Keratinocyte (primary cell): ENCODE data around the gene CIDEB. TPM values are rescaled to one million over a fixed set of nuclear protein-coding genes. Genes with fewer than 3 reads are reported as not detected.
A peak's percentile ranks its signal among the peaks of the same experiment; 100 is the strongest.

Experiments
- DNase-seq: peaks from one replicate; pipeline ENCODE4 v3.0.0-alpha.2; 2011; ENCODE audit warnings: low read depth, missing footprints, low spot score
- FAIRE-seq: peaks from 2 replicates; lab custom pipeline; 2011; peaks lifted over from hg19 to GRCh38; lab: Jason Lieb, UNC
- H2AFZ ChIP-seq: 2 replicates; pipeline ENCODE4 v1.6.0; 2012; ENCODE audit warnings: low read length, control low read depth, inconsistent platforms; ENCODE audit not compliant: control insufficient read depth
- H3K27ac ChIP-seq: 2 replicates; pipeline ENCODE4 v1.5.1; 2011; ENCODE audit warnings: low read length; ENCODE audit not compliant: control insufficient read depth, insufficient read depth
- H3K27me3 ChIP-seq: 3 replicates; pipeline ENCODE4 v1.6.0; 2011; ENCODE audit warnings: low read length; ENCODE audit not compliant: control insufficient read depth, insufficient read depth; ENCODE audit errors: extremely low read depth
- H3K36me3 ChIP-seq, 2 experiments: 2 replicates in 1 of 2; 3 replicates in 1 of 2; pipeline ENCODE4 v1.5.1; 2011; ENCODE audit warnings: low read length in 2 of 2, mild to moderate bottlenecking in 1 of 2; ENCODE audit not compliant: control insufficient read depth in 2 of 2, insufficient read depth in 2 of 2; ENCODE audit errors: extremely low read depth in 1 of 2
- H3K4me1 ChIP-seq: 3 replicates; pipeline ENCODE4 v1.5.1; 2011; ENCODE audit warnings: low read length; ENCODE audit not compliant: control insufficient read depth, insufficient read depth; ENCODE audit errors: extremely low read depth
- H3K4me2 ChIP-seq: 3 replicates; pipeline ENCODE4 v1.6.0; 2011; ENCODE audit warnings: low read depth, low read length; ENCODE audit not compliant: control insufficient read depth, insufficient read depth; ENCODE audit errors: extremely low read depth
- H3K4me3 ChIP-seq, 3 experiments: fragments of 200-600 bp in 1 of 3; sonication (generic) in 1 of 3; 2 replicates in 2 of 3; 3 replicates in 1 of 3; pipeline ENCODE4 v1.5.1; 2011 to 2016; ENCODE audit warnings: low read length in 3 of 3, mild to moderate bottlenecking in 3 of 3, control low read depth in 2 of 3, inconsistent platforms in 1 of 3, low read depth in 1 of 3, mixed read lengths in 1 of 3, mixed run types in 1 of 3, moderate library complexity in 1 of 3; ENCODE audit not compliant: control insufficient read depth in 2 of 3, insufficient read depth in 2 of 3; ENCODE audit errors: extremely low read depth in 1 of 3
- H3K79me2 ChIP-seq: 2 replicates; pipeline ENCODE4 v1.6.0; 2012; ENCODE audit warnings: low read length; ENCODE audit not compliant: control insufficient read depth, insufficient read depth
- H3K9ac ChIP-seq: 3 replicates; pipeline ENCODE4 v1.6.0; 2011; ENCODE audit warnings: low read length; ENCODE audit not compliant: control insufficient read depth, insufficient read depth; ENCODE audit errors: extremely low read depth
- H3K9me1 ChIP-seq: 3 replicates; pipeline ENCODE4 v1.6.0; 2011; ENCODE audit warnings: low read length; ENCODE audit not compliant: control insufficient read depth, insufficient read depth; ENCODE audit errors: extremely low read depth
- H3K9me3 ChIP-seq: 2 replicates; pipeline ENCODE4 v1.5.1; 2012; ENCODE audit warnings: low read depth, low read length; ENCODE audit not compliant: control insufficient read depth
- H4K20me1 ChIP-seq: 3 replicates; pipeline ENCODE4 v1.6.0; 2011; ENCODE audit warnings: low read length; ENCODE audit not compliant: control insufficient read depth, insufficient read depth; ENCODE audit errors: extremely low read depth
- CTCF ChIP-seq, 3 experiments: IDR thresholded peaks in 1 of 3; conservative IDR thresholded peaks in 1 of 3; optimal IDR thresholded peaks in 1 of 3; 2 replicates in 2 of 3; 3 replicates in 1 of 3; pipeline versions ENCODE3 to v1.5.1; 2011; ENCODE audit warnings: low read length in 3 of 3, mild to moderate bottlenecking in 3 of 3, moderate library complexity in 2 of 3, control low read depth in 1 of 3, inconsistent platforms in 1 of 3; ENCODE audit not compliant: insufficient read depth in 2 of 3; ENCODE audit errors: extremely low read depth in 1 of 3
- EZH2 ChIP-seq: IDR thresholded peaks from one replicate; pipeline ENCODE4 v1.6.1; 2012; ENCODE audit warnings: inconsistent platforms, mild to moderate bottlenecking, low read length, moderate library complexity
- dilution Hi-C: fragments of 300-500 bp; cut with MboI; formaldehyde crosslinking; loops from one replicate; pipeline ENCODE4 v1.7.0; 2020; ENCODE audit warnings: low sequenced_read_pairs; ENCODE audit not compliant: extremely low pct_ligation_motif_present
- polyA plus RNA-seq, 5 experiments: library from polyadenylated mRNA; depleted of rRNA in 3 of 5; stranded (reverse) in 3 of 5; stranded (forward) in 1 of 5; unstranded in 1 of 5; fragments of >200 nt; gene quantifications; 1 replicate in 1 of 5; 2 replicates in 3 of 5; 3 replicates in 1 of 5; pipeline versions ENCODE4 v1.2.1 to v1.2.3, GENCODE V29; 2011 to 2012; ENCODE audit warnings: missing spikeins in 2 of 5, low read depth in 1 of 5, low replicate concordance in 1 of 5

The CIDEB gene
- polyA plus RNA-seq, 1 donor (not counting 4 experiments of a cell fraction or from before 2014, with no cell fraction given), result 3.7 TPM

- no peak for DNase-seq
These were observed 3.8 kb downstream of the CIDEB start for GRCh38 chr14:24304019-24304387.

GRCh38 chr14:24300326-24300980 is 7.3 kb downstream of the CIDEB start:
- Histone ChIP-seq H3K4me3 (peak overlapping the region; percentile 58 to 94 (median 80)), H3K4me2 (peak overlapping the region; percentile 86), H3K4me1 (peaks cover 37% of the 10 kb centered on the region), H3K9ac (peak overlapping the region; percentile 95), H3K9me1 (no peaks in the 10 kb centered on the region), H3K27me3 (no peaks in the 10 kb centered on the region), H2AFZ (no peak overlapping the region), H3K36me3 (peaks cover 38 to 49% of the 10 kb centered on the region in 2 experiments), H3K9me3 (no peaks in the 10 kb centered on the region), H4K20me1 (no peaks in the 10 kb centered on the region), H3K79me2 (peaks cover 32% of the 10 kb centered on the region), H3K27ac (peak overlapping the region; percentile 93)
- DNase-seq (no peak), FAIRE-seq (no peak)
- TF ChIP-seq EZH2, result no peak
- no peak for TF ChIP-seq CTCF (optimal IDR thresholded peaks at IDR 0.05 in 1 of 3, IDR thresholded peaks at IDR 0.05 in 1 of 3, conservative IDR thresholded peaks at IDR 0.05 in 1 of 3; ENCODE audit: extremely low read depth in 1 of 3, insufficient read depth in 2 of 3, low read length in 3 of 3)
- dilution Hi-C loops, result no loop called here

More at GRCh38 chr14:24304019-24304387, 3.8 kb downstream of the CIDEB start:
- Histone ChIP-seq H2AFZ (no peak overlapping the region), H3K36me3 (peaks cover 49 to 62% of the 10 kb centered on the region in 2 experiments), H3K9ac (no peak overlapping the region), H3K9me3 (no peaks in the 10 kb centered on the region), H3K27ac (no peak overlapping the region), H4K20me1 (no peaks in the 10 kb centered on the region), H3K4me3 (no peak overlapping the region), H3K79me2 (peaks cover 24% of the 10 kb centered on the region), H3K4me1 (peaks cover 16% of the 10 kb centered on the region), H3K27me3 (no peaks in the 10 kb centered on the region), H3K9me1 (no peaks in the 10 kb centered on the region), H3K4me2 (no peak overlapping the region)
- FAIRE-seq, result no peak
- dilution Hi-C loops, result no loop called here
- TF ChIP-seq EZH2 (no peak), CTCF (optimal IDR thresholded peaks at IDR 0.05 in 1 of 3, IDR thresholded peaks at IDR 0.05 in 1 of 3, conservative IDR thresholded peaks at IDR 0.05 in 1 of 3; ENCODE audit: extremely low read depth in 1 of 3, insufficient read depth in 2 of 3, low read length in 3 of 3) (no peak)
